Stimulated activated CD8-positive, alpha-beta memory T cell treated with anti-CD3 and anti-CD28 coated beads, Interleukin-15, amount 100 ng/mL, for 24 hours (primary cell): Measurements from ENCODE around the gene CCDC92.
A peak's percentile ranks its signal among the peaks of the same experiment; 100 is the strongest.

Source experiments
- DNase-seq: peaks from one replicate; pipeline ENCODE4 v3.0.0-alpha.2; 2020; ENCODE audit warnings: low read depth

CCDC92 gene

GRCh38 chr12:123972457-123973401 is at the start of gene CCDC92, which contains the start of gene ZNF664:
Gene CCDC92, minus strand, starts transcription at chr12:123972831. Its CDS starts 28,526 bp downstream, at chr12:123944305.
Gene ZNF664, plus strand, starts transcription at chr12:123973215. Its CDS starts 38,930 bp downstream, at chr12:124012145.
- DNase-seq: peak; percentile 91

GRCh38 chr12:124022161-124022560 is 49.5 kb upstream of the CCDC92 start:
- no peak for DNase-seq

GRCh38 chr12:124021007-124021406 is 48.4 kb upstream of the CCDC92 start:
- DNase-seq: no peak

GRCh38 chr12:124020514-124020949 is 47.9 kb upstream of the CCDC92 start:
- DNase-seq: no peak

- DNase-seq: no peak
Measured at GRCh38 chr12:124019115-124019514, 46.5 kb upstream of the CCDC92 start.

- no peak for DNase-seq
Measured at GRCh38 chr12:124018539-124018938, 45.9 kb upstream of the CCDC92 start.

- no peak for DNase-seq
Measured at GRCh38 chr12:124017064-124017463, 44.4 kb upstream of the CCDC92 start.

GRCh38 chr12:124015494-124016461 is 43.1 kb upstream of the CCDC92 start:
- DNase-seq: no peak

GRCh38 chr12:124013073-124013472 is 40.4 kb upstream of the CCDC92 start:
- DNase-seq: no peak

- no peak for DNase-seq
Measured at GRCh38 chr12:124011435-124012115, 38.9 kb upstream of the CCDC92 start.

- no peak for DNase-seq
Measured at GRCh38 chr12:124010687-124011086, 38.1 kb upstream of the CCDC92 start.

- DNase-seq: no peak
Measured at GRCh38 chr12:124009781-124010180, 37.1 kb upstream of the CCDC92 start.

GRCh38 chr12:124008595-124008994 is 36.0 kb upstream of the CCDC92 start:
- DNase-seq: no peak

- no peak for DNase-seq
Measured at GRCh38 chr12:124007826-124008570, 35.4 kb upstream of the CCDC92 start.

GRCh38 chr12:124006846-124007713 is 34.4 kb upstream of the CCDC92 start:
- no peak for DNase-seq

- no peak for DNase-seq
Measured at GRCh38 chr12:124006085-124006845, 33.6 kb upstream of the CCDC92 start.

- DNase-seq: no peak
Measured at GRCh38 chr12:124004233-124004875, 31.7 kb upstream of the CCDC92 start.

GRCh38 chr12:124002654-124003053 is 30.0 kb upstream of the CCDC92 start:
- DNase-seq: no peak
